Measurements from ENCODE around the gene ENTPD7. TPM values are rescaled to one million over a fixed set of nuclear protein-coding genes. Genes with fewer than 3 reads are reported as not detected.

The ENTPD7 gene
- total and polyA plus RNA-seq, 9 of the 15 experiments (the other 6 are each of a cell fraction or from before 2014, with no cell fraction given): 1.4 to 13.9 (median 8.5) TPM

GRCh38 chr10:99620711-99621453, 38.4 kb upstream of the ENTPD7 start (continued):
- TF ChIP-seq STAT6 (CRISPR knock-in tag; IDR thresholded peaks at IDR 0.05): no peak
- no peak for TF ChIP-seq ZNF277 (CRISPR knock-in tag; IDR thresholded peaks at IDR 0.05; ENCODE audit: borderline replicate concordance)
- TF ChIP-seq HSF4 (CRISPR knock-in tag; IDR thresholded peaks at IDR 0.05; ENCODE audit: borderline replicate concordance): no peak
- no peak for TF ChIP-seq KLF10 (CRISPR knock-in tag; IDR thresholded peaks at IDR 0.05)
- no peak for TF ChIP-seq FOXJ3 (CRISPR knock-in tag; IDR thresholded peaks at IDR 0.05)
- 0 out of 4 replicates have a peak, but pooled peaks of 1 of the 2 experiments have one; percentile 7 for TF ChIP-seq ZMIZ1 (IDR thresholded peaks at IDR 0.05; ENCODE audit: low read depth in 2 of 2, low read length in 2 of 2)
- no peak for TF ChIP-seq RBBP5 (IDR thresholded peaks at IDR 0.05; ENCODE audit: borderline replicate concordance, insufficient read depth, low read length, poor library complexity, severe bottlenecking)
- TF ChIP-seq ILK (tag; IDR thresholded peaks at IDR 0.05; ENCODE audit: borderline replicate concordance, low read depth): no peak
- no peak for TF ChIP-seq GTF2B (IDR thresholded peaks at IDR 0.05; ENCODE audit: extremely low read depth, insufficient read length)
- no peak for TF ChIP-seq HMG20A (CRISPR knock-in tag; conservative IDR thresholded peaks at IDR 0.05)
- no peak for TF ChIP-seq HEY1 (CRISPR knock-in tag; IDR thresholded peaks at IDR 0.05; ENCODE audit: borderline replicate concordance)
- no peak for TF ChIP-seq ZNF239 (CRISPR knock-in tag; IDR thresholded peaks at IDR 0.05)
- no peak for TF ChIP-seq BRCA1 (IDR thresholded peaks at IDR 0.05)
- TF ChIP-seq BRCA1 (CRISPR knock-in tag; IDR thresholded peaks at IDR 0.05): no peak
- TF ChIP-seq ARNT (IDR thresholded peaks at IDR 0.05): no peak
- TF ChIP-seq, protein P1, sequence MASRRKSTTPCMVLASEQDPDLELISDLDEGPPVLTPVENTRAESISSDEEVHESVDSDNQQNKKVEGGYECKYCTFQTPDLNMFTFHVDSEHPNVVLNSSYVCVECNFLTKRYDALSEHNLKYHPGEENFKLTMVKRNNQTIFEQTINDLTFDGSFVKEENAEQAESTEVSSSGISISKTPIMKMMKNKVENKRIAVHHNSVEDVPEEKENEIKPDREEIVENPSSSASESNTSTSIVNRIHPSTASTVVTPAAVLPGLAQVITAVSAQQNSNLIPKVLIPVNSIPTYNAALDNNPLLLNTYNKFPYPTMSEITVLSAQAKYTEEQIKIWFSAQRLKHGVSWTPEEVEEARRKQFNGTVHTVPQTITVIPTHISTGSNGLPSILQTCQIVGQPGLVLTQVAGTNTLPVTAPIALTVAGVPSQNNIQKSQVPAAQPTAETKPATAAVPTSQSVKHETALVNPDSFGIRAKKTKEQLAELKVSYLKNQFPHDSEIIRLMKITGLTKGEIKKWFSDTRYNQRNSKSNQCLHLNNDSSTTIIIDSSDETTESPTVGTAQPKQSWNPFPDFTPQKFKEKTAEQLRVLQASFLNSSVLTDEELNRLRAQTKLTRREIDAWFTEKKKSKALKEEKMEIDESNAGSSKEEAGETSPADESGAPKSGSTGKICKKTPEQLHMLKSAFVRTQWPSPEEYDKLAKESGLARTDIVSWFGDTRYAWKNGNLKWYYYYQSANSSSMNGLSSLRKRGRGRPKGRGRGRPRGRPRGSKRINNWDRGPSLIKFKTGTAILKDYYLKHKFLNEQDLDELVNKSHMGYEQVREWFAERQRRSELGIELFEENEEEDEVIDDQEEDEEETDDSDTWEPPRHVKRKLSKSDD (conservative IDR thresholded peaks at IDR 0.05; ENCODE audit: low read length): no peak
